SW 1271 (cell line): Measurements from ENCODE around the gene DUS2.

ENCODE experiments used
- DNase-seq, 2 experiments: peaks; one replicate each; lab custom pipeline; 2025; lab: John Stamatoyannopoulos, UW

The DUS2 gene

GRCh38 chr16:68077866-68078700 lies 55.0 kb downstream of the DUS2 start:
- no peak for DNase-seq

DNA sequence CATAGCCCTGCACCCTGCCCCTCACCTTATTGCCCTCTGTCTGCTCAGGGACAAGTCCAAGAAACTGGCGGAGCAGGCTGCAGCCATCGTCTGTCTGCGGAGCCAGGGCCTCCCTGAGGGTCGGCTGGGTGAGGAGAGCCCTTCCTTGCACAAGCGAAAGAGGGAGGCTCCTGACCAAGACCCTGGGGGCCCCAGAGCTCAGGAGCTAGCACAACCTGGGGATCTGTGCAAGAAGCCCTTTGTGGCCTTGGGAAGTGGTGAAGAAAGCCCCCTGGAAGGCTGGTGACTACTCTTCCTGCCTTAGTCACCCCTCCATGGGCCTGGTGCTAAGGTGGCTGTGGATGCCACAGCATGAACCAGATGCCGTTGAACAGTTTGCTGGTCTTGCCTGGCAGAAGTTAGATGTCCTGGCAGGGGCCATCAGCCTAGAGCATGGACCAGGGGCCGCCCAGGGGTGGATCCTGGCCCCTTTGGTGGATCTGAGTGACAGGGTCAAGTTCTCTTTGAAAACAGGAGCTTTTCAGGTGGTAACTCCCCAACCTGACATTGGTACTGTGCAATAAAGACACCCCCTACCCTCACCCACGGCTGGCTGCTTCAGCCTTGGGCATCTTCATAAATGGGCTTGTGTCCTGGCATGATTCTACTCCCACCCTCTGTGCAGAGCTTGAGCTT lies 55.8 kb downstream of the DUS2 start:
- DNase-seq = no peak

- no peak for DNase-seq
Observed at GRCh38 chr16:68079376-68079625, 56.2 kb downstream of the DUS2 start.

- no peak for DNase-seq
Observed at GRCh38 chr16:68079626-68080344, 56.7 kb downstream of the DUS2 start.

DNA sequence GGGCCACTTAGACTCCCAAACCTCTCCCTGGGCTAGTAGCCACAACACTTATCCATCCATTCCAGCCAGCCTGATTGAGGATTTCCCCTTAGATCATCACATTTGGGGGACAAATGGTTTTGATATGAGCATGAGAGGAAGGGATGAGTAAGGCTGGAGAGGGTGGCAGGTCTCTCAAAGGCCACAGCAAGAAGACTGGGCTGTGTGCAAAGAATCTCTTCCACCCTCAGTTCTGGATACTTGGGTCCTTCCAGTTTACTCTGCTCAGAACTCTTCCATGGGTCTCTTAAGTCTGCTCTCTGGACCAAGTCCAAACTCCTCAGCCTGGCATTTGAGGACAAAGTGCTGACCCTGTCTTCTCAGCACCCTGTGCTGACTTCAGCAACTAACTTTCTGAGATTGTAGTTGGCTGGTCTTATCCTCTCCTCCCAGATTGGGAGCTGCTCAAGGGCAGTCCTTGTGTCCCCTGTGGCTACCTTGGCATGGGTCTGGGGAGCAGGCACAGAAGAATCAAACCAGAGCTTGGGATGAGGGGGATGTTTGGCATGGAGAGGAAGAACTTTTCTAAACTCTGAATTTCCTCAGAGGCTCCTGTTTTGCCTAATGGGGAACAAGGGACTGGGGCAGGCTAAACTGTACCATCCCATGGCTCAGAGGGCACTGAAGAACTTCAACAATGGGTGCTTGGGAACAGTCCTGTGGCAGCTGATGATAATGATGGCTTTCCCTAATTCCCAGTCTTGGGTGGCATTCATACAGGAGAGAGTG lies 59.0 kb downstream of the DUS2 start:
- no peak for DNase-seq

DNA sequence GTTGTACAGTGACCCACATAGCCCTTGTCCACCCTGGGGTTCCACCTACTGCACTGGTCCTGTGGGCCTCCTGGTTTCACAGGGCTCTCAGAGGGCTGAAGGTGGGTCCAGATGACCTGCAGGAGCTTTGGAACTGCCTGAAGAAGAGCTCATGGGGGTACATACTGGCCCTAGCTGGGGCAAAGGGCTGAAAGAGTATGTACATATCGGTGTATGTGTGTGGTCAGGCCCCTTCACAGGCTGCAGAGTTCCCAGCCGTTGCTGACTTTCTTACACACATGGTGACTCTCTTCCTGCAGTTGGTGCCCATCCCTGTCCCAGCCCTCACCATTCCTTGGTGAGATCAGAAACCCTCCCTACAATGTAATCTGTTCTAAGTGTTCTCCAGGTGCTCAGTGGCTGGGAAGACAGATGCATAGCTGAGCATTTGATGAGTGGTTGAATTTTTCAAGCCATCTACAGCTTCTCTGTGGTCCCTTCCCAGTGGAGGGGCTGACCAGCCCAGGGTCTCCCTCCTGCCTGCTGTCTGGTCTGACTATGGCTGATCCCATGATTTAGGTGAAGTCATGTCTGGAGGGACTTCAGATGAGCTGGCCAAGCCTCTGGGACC lies 59.6 kb downstream of the DUS2 start:
- DNase-seq = no peak

DNA sequence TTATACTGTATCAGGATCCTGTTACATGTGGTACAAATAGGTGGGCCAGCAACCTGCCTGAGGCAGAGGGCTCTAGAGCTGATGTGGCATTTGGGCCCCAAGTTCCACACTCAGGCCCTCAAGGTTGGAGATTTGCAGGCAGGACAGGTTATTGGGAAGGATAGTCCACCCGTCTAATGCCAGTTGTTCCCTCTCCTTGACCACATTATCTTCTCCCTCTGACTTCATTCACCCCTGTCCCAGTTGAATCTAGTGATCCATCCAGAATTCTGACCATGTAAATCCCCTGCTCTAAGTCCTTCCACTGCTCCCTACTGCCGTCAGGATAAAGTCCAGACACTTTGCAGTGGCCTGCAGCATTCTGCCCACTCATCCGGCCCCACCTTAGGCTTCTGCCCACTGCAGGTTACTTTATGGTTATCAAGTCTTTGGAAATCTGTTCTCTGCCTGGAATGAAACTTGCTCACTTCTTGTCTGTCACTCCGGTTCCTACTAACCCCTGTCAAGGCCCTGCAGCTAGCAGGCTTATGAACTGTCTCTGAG lies 60.2 kb downstream of the DUS2 start:
- DNase-seq = no peak

GRCh38 chr16:68083861-68084503 lies 60.9 kb downstream of the DUS2 start:
- DNase-seq = no peak

DNA sequence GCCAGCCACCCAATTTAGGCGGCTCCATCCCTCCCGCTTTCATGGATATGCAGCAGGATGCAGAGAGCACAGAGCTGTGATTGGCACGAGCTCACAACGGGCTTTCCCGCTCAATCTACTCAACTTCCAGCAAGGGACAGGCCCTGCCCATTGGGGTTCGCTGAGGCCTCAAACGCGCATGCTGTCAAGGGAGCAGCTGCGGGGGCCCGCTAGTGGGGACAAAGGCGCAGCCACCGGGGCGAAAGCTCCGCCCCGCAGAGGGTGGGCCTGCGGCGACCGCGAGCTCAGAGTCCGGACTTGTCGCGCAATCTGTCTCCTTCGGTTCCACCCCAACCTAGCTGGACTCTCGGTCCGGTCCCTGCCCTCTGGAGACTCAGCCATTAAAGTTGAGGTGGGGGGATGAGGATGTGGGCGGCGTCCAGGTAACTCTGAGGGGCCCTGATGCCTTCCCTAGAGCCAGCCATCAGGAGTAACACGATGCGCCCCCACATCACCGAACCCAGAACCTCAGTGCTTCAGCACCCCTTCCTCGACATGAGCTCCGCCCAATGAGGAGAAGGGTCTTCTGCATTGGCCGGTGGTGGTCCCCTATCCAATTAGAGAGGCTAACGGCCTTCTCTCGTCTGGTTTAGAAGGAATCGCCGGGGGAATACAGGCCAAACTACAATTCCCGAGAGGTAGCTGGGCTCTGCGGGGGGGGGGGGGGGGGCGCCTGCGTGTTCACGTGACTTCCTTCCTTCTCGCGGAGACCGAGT lies 61.6 kb downstream of the DUS2 start:
- peak; percentile 28 to 68 for DNase-seq

DNA sequence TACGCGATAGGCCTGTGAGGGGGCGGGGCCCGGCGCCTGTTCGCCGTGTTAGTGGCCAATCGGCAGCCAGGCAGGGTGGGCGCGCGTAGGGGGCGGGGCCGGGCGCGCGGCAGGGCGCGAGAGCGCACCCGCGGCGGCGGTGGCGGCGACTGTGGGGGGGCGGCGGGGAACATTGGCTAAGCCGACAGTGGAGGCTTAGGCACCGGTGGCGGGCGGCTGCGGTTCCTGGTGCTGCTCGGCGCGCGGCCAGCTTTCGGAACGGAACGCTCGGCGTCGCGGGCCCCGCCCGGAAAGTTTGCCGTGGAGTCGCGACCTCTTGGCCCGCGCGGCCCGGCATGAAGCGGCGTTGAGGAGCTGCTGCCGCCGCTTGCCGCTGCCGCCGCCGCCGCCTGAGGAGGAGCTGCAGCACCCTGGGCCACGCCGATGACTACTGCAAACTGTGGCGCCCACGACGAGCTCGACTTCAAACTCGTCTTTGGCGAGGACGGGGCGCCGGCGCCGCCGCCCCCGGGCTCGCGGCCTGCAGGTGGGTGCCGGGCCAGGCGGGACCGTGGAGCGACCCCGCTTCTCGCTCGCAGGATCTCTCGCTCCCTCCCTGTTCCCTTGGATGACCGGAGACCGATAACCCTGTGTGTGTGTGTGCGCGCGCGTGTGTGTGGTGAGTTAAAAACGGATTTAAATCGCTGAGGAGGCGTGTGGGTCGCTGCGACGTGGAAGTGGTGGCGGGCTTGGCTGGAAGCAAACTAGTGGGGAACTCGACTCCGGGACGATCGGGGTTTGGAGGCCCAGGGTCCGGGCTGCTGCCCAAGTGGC lies 62.4 kb downstream of the DUS2 start, which contains the start of gene NFATC3:
Gene NFATC3 (plus strand): TSS at position 112 of the 813 bp plus-strand sequence. CDS start 312 bp downstream, at position 424.
- peak; percentile 82 to 94 for DNase-seq

DNA sequence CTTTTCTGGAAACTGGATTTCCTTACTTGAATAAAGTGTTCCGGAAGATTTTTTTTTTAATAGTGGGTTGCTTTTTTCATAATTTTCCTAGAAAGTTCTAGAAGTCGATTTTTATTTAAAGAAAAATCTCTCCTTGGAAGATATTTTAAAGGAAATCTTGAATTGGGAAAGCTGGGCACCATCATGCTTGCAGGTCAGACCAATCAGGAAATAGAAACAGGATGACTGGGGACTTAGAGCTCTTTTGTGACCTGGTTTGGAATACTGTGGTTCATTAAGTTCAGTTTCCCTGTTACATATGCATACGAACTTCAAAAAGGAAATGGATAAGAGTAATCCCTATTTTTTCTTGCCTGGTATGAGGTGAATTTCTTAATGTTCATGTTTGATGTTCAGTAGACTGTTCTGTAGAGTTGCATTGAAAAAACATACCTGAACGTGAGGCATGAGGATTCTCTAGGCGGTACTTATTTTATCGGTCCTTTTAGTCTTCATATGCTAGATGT lies 63.3 kb downstream of the DUS2 start:
- DNase-seq = peak in 1 of 2 experiments; percentile 56

DNA sequence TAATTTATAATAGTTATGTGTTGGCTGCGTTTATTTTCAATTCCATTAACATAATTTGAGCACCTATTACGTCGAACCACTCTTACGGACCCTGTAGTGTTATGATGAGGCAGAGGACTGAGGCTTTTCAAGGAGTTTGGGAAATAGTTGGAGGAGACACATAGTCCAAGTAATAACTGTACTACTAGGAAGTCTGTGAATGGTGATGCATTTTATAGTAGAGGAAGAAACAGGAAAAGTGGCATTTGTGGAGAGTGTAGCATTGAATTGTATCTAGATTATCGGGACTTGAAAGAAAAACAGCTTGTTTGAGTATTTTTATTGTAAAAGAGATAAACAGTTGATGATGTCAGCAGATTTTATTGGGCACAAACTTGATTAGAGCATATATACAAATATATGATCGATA lies 63.8 kb downstream of the DUS2 start:
- no peak for DNase-seq

DNA sequence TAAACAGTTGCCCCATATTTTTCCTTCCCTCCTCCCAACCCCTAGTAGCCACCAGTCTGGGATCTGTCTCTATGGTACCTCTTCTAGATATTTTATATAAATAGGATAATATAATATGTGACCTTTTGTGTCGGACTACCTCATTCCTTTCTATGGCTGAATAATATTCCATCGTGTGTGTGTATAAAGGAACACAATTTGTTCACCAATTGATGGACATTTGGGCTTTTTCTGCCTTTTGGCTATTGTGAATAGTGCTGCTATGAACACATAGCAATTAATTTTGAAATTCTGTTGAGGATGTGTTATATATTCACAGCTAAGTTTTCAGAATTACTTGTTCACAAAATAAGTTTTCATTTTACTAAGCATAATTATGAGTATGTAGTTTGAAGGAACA lies 64.6 kb downstream of the DUS2 start:
- DNase-seq = no peak

DNA sequence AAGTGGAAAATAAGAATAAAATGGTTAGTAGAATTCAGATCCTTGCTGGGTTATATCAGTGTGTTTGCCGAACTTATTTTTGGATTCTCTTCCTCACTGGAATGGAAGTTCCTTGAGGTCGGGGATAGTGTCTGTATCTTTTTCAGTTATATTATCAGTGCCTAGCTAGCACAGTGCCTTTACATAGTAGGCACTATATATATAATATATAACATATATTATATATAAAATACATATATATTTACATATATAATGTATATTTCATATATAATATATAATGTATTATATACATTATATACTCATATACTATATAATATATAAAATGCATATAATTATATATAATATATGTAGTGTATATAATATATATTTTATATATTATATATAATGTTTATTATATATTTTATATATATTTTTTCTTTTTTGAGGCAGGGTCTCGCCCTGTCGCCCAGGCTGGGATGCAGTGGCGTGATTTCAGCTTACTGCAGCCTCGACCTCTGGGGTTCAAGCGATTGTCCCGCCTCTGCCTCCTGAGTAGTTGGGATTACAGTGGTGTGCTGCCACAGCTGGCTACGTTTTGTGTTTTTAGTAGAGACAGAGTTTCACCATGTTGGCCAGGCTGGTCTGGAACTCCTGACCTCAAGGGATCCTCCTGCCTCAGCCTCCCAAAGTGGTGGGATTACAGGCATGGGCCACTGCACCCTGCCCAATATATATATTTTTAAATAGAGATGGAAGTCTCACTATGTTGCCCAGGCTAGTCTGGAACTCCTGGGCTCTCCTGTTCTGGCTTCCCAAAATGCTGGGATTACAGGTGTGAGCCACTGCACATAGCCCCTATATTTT lies 65.3 kb downstream of the DUS2 start:
- DNase-seq = no peak

DNA sequence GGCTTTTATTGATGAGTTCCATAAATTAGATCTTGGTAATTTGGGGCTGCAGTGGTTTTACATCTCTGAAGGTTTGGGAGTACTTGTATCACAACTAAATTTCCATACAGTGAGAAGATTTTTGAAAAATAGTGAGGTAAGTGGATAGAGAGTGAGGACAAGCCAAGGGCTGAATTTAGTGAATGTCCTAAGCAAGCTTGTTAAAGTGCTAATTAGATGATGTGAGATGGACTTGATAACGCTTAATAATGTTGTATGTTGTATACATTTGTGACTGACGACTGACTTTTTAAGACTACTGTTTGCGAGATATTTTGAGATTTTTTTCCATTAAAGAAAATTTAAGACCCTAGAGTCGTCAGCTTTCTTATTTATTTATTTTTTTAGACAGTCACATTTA lies 66.0 kb downstream of the DUS2 start:
- DNase-seq = no peak

DNA sequence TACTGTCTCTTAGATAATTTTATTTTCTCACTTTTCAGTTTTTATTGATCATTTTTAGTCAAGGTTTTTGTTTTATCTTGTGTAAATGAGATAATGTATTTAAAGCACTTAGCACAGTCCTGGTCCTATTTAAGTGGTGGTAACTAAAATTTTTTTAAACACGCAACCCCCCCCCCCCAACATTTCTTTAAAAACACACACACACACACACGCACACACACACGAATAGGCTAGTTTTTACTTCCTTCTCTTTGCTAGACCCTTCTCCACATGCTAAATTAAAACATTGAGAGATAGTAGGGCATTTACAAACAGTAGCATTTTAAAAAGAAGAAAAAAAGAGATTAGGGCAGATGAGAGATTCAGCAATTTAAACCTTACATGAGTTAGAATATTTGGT lies 67.0 kb downstream of the DUS2 start:
- DNase-seq = no peak

- no peak for DNase-seq
Observed at GRCh38 chr16:68090533-68090932, 67.4 kb downstream of the DUS2 start.
